AG04449 (cell line): ENCODE results near the gene GNS.

ENCODE experiments used
- CTCF ChIA-PET: fragments of 350-600 bp; formaldehyde crosslinking; extraction: SDS; loops from one replicate; lab custom pipeline; 2021; ENCODE audit warnings: antibody characterized with exemption; lab: Yijun Ruan, JAX
- POLR2A ChIA-PET: fragments of 400-600, 350-600 bp; formaldehyde crosslinking; extraction: SDS; loops from one replicate; lab custom pipeline; 2020; ENCODE audit warnings: antibody characterized with exemption, inconsistent platforms; lab: Yijun Ruan, JAX
- DNase-seq: peaks from one replicate; pipeline ENCODE4 v3.0.0-alpha.2; 2010; ENCODE audit warnings: low read depth, low spot score
- H3K4me3 ChIP-seq: 2 replicates; pipeline ENCODE4 v1.5.1; 2011; ENCODE audit warnings: low read depth, mild to moderate bottlenecking, control low read depth, low read length
- TF ChIP-seq, protein P1 (sequence below): IDR thresholded peaks from one replicate; pipeline ENCODE4 v1.5.1; 2011; ENCODE audit warnings: mild to moderate bottlenecking, moderate library complexity, low read length, control low read depth, inconsistent platforms; ENCODE audit not compliant: insufficient read depth; ENCODE audit errors: missing control alignments

The GNS gene

DNA sequence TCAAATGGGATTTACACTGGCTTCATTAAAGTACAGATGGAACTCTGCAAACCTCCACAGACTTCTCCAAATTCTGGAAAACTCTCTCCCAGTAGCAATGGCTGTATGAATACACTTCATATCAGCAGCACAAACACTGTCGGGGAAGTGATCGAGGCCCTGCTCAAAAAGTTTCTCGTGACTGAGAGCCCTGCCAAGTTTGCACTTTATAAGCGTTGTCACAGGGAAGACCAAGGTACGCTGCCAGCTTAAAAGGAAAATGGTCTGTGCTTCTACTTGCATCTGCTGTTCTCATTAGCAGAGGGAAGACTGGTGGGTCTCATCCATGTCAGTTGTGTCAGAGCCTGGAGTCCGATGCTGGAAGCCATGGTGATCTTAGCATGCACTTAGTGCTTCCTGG is 71.0 kb downstream of the GNS start:
- ChIA-PET POLR2A (no interaction called here), CTCF (interaction anchor here (1.1 to 17.0 kb wide), 3 partner anchors 9 to 140 kb away, joined by 3 to 481 read pairs (median 16); no protein-coding TSS in a partner anchor)
- TF ChIP-seq, protein P1, sequence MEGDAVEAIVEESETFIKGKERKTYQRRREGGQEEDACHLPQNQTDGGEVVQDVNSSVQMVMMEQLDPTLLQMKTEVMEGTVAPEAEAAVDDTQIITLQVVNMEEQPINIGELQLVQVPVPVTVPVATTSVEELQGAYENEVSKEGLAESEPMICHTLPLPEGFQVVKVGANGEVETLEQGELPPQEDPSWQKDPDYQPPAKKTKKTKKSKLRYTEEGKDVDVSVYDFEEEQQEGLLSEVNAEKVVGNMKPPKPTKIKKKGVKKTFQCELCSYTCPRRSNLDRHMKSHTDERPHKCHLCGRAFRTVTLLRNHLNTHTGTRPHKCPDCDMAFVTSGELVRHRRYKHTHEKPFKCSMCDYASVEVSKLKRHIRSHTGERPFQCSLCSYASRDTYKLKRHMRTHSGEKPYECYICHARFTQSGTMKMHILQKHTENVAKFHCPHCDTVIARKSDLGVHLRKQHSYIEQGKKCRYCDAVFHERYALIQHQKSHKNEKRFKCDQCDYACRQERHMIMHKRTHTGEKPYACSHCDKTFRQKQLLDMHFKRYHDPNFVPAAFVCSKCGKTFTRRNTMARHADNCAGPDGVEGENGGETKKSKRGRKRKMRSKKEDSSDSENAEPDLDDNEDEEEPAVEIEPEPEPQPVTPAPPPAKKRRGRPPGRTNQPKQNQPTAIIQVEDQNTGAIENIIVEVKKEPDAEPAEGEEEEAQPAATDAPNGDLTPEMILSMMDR: no peak
- no peak for DNase-seq
- H3K4me3 ChIP-seq: no peak overlapping the region

DNA sequence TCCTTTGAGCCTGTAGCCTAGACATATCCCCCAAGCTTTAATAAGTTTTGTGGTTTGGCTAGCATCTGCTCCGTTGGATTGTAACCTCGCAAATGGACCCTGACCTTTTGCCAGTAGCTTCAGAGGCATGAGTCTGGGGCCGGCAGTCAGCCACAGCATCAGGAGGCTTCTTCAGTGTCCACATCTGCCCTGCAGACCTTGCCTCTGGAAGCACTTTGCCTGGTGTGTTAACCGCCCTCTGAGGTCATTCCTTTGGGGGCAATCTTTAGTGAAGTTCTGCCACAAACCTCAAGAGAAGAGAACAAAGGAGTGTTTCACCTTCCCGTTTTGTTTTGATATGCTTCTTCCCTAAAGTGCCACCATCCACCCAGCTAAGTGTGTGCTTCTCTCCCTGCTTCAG is 71.4 kb downstream of the GNS start:
- CTCF ChIA-PET: interaction anchor here (1.1 to 17.0 kb wide), 3 partner anchors 10 to 140 kb away, joined by 3 to 481 read pairs (median 16); no protein-coding TSS in a partner anchor
- no peak for DNase-seq
- POLR2A ChIA-PET: no interaction called here
- H3K4me3 ChIP-seq: no peak overlapping the region
- TF ChIP-seq, protein P1: no peak

DNA sequence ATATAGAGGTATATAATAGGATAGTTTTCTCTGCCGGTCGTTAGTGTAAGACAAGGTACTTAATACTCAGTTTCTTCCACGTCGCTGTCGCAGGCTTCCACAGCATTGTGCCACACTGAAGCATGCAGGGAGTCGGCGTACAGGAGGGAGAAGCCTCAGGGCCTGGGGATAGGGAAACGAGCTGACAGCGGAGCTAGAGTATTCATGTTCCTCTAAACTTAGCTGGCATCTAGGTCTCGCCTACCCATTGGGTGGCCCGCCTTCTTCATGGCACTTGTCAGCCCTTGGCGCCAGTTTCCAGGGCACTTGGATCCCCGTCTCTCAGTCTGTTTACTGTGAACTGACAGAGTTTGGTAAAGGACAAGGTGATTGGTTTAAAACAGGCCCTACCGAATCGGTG is 73.6 kb downstream of the GNS start:
- ChIA-PET CTCF (interaction anchor here (2.1 kb wide), 1 partner anchor 9 kb away, joined by 7 read pairs; no protein-coding TSS in a partner anchor), POLR2A (no interaction called here)
- TF ChIP-seq, protein P1: no peak
- DNase-seq: no peak
- no peak overlapping the region for H3K4me3 ChIP-seq

DNA sequence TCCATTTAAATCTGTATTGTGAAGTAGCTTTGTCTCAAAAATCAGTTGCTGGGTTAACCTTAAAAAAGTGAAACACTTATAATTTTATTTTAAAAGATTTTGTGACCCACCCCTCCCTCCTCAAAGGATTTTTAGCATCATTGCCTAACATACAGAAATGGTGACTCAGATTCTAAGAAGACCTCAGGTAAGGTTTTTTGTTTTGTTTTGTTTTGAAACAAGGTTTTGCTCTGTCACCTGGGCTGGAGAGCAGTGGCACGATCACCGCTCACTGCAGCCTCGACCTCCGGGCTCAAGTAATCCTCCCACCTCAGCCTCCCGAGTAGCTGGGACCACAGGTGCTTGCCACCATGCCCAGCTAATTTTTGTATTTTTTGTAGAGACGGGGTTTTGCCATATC is 74.2 kb downstream of the GNS start:
- CTCF ChIA-PET: interaction anchor here (2.1 to 2.3 kb wide), 2 partner anchors 10 to 13 kb away, joined by 7 to 16 read pairs; no protein-coding TSS in a partner anchor

DNA sequence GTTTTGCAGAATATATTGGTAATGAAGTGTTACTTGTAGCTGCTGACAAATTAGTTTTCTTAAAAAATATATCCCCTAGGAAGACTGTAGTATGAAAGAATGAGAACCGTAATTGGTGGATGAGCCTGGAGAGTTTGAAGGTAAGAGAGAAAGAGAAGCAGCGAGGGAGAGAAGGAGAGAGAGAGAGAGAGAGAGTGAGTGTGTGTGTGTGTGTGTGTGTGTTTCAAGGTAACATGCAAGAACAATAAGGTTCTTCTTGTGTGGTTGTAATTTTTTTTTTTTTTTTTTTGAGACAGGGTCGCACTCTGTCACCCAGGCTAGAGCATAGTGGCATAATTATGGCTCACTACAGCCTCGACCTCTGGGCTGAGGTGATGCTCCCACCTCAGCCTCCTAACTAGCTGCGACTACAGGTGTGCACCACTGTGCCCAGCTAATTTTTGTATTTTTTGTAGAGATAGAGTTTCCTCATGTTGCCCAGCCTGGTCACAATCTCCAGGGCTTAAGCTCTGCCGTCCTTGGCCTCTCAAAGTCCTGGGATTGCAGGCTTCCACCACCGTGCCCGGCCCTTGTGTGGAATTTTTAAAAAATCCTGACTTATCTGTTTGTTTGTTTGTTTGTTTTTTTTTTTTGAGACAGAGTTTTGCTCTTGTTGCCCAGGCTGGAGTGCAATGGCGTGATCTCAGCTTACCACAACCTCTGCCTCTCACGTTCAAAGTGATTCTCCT is 75.2 kb downstream of the GNS start:
- ChIA-PET POLR2A (no interaction called here), CTCF (interaction anchor here (2.1 to 3.0 kb wide), 3 partner anchors 11 to 134 kb away, joined by 7 to 16 read pairs (median 15); no protein-coding TSS in a partner anchor)
- no peak for DNase-seq
- TF ChIP-seq, protein P1: no peak
- H3K4me3 ChIP-seq: no peak overlapping the region

More for the DNA sequence above, 74.2 kb downstream of the GNS start:
- TF ChIP-seq, protein P1: no peak
- DNase-seq: no peak
- no peak overlapping the region for H3K4me3 ChIP-seq
- POLR2A ChIA-PET: no interaction called here

DNA sequence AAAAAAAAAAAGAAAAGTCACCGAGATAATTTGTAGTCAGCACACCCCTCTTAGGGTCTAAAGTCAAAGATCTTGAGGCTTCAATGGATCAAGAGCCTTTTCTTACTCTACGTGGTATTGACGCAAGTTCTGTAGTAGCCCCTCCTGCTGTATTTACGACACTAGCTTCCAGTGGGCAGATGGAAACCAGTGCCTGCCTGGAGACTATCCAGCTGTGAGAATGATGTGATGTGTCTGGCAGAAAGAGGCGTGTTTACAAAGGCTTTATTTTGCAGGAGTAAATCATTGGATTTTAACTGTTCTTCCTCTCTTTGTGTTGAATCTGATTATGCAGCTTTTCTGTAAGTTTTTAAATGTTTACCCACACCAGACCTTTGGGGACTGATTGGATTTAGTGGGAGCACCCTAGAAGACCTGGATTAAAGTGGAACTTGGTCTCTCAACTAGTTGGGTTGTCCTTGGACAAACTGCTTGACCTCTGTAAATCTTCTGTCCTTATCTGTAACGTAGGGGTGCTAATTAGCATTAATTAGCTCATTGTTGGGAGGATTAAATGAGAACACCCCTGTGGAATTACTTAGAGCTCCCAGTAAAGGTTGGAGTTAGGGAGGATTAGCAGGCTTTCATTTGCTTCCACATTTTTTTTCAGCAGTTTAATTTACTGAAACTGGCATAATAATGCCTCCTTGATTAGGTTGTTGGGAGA is 76.5 kb downstream of the GNS start:
- TF ChIP-seq, protein P1: no peak
- CTCF ChIA-PET: interaction anchor here (2.3 to 3.0 kb wide), 2 partner anchors 15 to 133 kb away, joined by 15 to 16 read pairs; no protein-coding TSS in a partner anchor
- no peak for DNase-seq
- H3K4me3 ChIP-seq: no peak overlapping the region
- POLR2A ChIA-PET: no interaction called here
